ENCODE measurements around the gene NPC1. TPM values are rescaled to one million over a fixed set of nuclear protein-coding genes. Genes with fewer than 3 reads are reported as not detected.
A peak's percentile ranks its signal among the peaks of the same experiment; 100 is the strongest.
"Not testable (repeated sequence)": the region's sequence is repeated elsewhere in the genome, so short reads cannot be mapped to it uniquely, and the experiment has no call there.

The NPC1 gene
- total RNA-seq, 1 donor from 2014 or later: 100 TPM

DNA sequence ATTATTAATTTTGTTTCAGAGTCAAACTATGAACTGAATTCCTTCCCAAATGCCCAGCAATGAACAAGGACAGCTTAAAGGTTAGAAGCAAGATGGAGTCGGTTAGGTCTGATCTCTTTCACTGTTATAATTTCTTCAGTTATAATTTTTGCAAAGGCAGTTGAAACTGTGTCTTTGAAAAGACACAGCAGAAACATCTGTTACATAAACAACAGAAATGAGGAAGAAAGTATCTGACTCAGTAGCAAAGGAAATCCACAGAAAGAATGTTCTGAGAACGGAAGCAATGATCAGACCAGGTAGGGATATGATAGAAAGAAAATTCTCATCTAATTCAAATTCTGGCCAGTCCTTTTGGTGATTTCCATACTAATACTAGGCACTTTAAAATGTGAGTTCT lies 88.2 kb downstream of the NPC1 start:
- TF ChIP-seq, protein P1, sequence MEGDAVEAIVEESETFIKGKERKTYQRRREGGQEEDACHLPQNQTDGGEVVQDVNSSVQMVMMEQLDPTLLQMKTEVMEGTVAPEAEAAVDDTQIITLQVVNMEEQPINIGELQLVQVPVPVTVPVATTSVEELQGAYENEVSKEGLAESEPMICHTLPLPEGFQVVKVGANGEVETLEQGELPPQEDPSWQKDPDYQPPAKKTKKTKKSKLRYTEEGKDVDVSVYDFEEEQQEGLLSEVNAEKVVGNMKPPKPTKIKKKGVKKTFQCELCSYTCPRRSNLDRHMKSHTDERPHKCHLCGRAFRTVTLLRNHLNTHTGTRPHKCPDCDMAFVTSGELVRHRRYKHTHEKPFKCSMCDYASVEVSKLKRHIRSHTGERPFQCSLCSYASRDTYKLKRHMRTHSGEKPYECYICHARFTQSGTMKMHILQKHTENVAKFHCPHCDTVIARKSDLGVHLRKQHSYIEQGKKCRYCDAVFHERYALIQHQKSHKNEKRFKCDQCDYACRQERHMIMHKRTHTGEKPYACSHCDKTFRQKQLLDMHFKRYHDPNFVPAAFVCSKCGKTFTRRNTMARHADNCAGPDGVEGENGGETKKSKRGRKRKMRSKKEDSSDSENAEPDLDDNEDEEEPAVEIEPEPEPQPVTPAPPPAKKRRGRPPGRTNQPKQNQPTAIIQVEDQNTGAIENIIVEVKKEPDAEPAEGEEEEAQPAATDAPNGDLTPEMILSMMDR (IDR thresholded peaks at IDR 0.05; ENCODE audit: insufficient read depth, low read length, severe bottlenecking): no peak
- no peak for DNase-seq (ENCODE audit: low read depth)
- FAIRE-seq: no peak
- H3K4me3 ChIP-seq (ENCODE audit: low read depth, low read length): no peak overlapping the region
- H3K36me3 ChIP-seq (ENCODE audit: control insufficient read depth, insufficient read depth, low read length): no peaks in the 10 kb centered on the region
- H3K27me3 ChIP-seq (ENCODE audit: control insufficient read depth, insufficient read depth, low read length): no peaks in the 10 kb centered on the region

DNA sequence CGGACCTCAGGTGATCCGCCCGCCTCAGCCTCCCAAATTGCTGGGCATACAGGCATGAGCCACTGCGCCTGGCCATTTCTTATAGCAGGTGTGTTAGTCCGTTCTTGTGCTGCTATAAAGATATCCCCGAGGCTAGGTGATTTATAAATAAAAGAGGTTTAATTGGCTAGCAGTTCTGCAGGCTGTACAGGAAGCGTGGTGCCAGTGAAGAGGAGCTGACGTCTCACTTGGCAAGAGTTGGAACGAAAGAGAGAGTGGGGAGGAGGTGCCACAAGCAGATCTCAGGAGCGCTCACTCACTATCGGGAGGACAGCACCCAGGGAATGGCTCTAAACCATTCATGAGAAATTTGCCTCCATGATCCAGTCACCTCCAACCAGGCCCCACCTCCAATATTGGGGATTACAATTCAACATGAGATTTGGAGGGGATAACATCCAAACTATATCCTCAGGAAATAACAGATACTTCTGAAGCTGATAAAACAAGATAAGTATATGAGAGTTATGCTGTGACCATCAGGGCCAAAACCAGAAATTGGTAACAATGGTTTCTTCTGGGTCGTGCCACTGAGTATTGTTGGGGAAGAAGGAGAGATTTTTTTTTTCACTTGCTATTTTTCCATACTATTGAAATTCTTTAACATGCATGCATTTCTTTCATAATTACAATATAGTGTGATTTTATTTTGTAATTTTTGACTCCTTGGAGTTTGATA lies 90.4 kb downstream of the NPC1 start:
- TF ChIP-seq, protein P1 (IDR thresholded peaks at IDR 0.05; ENCODE audit: insufficient read depth, low read length, severe bottlenecking): no peak
- no peak overlapping the region for H3K4me3 ChIP-seq (ENCODE audit: low read depth, low read length)
- DNase-seq (ENCODE audit: low read depth): peak; percentile 59
- no peak for FAIRE-seq
- no peaks in the 10 kb centered on the region for H3K36me3 ChIP-seq (ENCODE audit: control insufficient read depth, insufficient read depth, low read length)
- H3K27me3 ChIP-seq (ENCODE audit: control insufficient read depth, insufficient read depth, low read length): no peaks in the 10 kb centered on the region

DNA sequence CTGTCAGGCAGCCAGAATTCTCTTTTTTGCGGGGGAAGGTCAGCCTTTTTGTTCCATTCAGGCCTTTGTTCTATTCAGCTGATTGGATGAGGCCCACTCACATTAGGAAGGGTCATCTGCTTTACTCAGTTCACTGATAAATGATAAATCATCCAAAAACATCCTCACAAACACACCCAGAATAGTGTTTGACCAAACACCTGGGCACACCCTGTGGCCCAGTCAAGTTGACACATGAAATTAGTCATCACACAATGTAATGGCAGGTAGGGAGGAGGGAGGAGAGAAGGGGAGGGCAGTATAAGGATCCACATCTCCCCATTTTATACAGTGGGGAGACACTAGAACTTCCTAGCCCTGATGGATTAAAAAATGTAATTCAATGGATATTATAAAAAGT lies 91.3 kb downstream of the NPC1 start:
- Histone ChIP-seq H3K4me3 (ENCODE audit: low read depth, low read length) (no peak overlapping the region), H3K27me3 (ENCODE audit: control insufficient read depth, insufficient read depth, low read length) (no peaks in the 10 kb centered on the region), H3K36me3 (ENCODE audit: control insufficient read depth, insufficient read depth, low read length) (no peaks in the 10 kb centered on the region)
- peak; percentile 86 for DNase-seq (ENCODE audit: low read depth)
- TF ChIP-seq, protein P1 (IDR thresholded peaks at IDR 0.05; ENCODE audit: insufficient read depth, low read length, severe bottlenecking): no peak
- no peak for FAIRE-seq

DNA sequence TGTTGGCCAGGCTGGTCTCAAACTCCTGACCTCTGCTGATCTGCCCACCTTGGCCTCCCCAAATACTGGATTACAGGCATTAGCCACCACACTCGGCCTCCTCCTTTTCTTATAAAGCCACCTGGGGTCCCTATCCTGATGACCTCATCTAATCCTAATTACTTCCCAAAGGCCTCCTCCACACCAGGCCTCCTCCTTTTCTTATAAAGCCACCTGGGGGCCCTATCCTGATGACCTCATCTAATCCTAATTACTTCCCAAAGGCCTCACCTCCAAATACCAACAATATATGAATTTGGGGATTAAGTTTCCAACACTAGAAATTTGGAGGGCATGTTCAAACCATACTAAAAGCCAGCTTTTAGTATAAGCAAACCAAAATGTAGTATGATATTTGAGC lies 92.7 kb downstream of the NPC1 start:
- no peak for DNase-seq (ENCODE audit: low read depth)
- Histone ChIP-seq H3K36me3 (ENCODE audit: control insufficient read depth, insufficient read depth, low read length) (no peaks in the 10 kb centered on the region), H3K4me3 (ENCODE audit: low read depth, low read length) (no peak overlapping the region), H3K27me3 (ENCODE audit: control insufficient read depth, insufficient read depth, low read length) (no peaks in the 10 kb centered on the region)
- TF ChIP-seq, protein P1 (IDR thresholded peaks at IDR 0.05; ENCODE audit: insufficient read depth, low read length, severe bottlenecking): no peak
- FAIRE-seq: no peak

DNA sequence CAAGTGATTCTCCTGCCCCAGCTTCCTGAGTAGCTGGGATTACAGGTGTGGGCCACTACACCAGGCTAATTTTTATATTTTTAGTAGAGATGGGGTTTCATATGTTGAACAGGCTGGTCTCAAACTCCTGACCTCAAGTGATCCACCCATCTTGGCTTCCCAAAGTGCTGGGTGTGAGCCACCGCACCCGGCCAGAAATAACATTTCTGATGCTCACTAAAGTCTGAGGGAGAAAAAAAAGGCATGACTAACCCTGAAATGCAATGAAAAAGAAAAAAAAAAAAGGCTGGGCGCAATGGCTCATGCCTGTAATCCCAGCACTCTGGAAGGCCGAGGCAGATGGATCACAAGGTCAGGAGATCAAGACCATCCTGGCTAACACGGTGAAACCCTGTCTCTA lies 96.7 kb downstream of the NPC1 start:
- not testable (repeated sequence) for H3K4me3 ChIP-seq (ENCODE audit: low read depth, low read length); DNase-seq (ENCODE audit: low read depth); H3K27me3 ChIP-seq (ENCODE audit: control insufficient read depth, insufficient read depth, low read length); FAIRE-seq; H3K36me3 ChIP-seq (ENCODE audit: control insufficient read depth, insufficient read depth, low read length)

DNA sequence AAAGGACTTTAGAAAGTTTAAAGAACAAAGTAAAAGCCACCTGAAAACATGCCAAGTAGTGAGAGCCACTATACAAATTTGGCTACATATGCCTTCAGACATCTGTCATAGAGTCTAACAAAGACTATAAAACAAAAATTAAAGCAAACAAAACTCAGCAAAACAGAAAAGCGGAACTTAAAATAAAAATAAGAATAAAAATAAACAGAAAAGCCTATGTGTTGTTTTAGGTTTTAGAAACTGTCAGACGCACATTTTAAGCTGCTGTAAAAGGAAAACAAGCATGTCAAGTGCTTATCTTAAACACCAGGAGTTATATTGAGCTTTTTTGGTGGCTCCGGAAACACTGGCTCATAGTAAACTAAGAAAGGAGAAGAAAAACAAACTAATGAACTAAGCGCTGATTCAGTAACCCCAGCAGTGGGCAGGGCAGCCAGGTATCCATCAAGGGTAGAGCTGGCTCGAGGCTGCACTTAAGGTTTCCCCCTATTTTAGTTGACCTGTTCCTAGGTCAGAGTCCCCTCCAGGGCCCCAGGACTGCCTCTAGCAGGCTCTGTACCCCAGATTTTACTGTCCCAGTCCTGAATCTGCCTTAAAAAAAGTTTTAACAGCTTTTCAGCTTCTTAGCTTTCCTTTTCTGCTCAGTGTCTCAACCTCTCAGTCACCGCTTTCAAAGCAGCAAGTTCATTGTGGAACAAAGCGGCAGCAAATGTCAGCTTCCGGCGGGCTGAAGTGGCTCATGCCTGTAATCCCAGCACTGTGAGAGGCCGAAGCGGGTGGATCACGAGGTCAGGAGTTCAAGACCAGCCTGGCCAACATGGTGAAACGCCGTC lies 98.4 kb downstream of the NPC1 start:
- Histone ChIP-seq H3K36me3 (ENCODE audit: control insufficient read depth, insufficient read depth, low read length) (no peaks in the 10 kb centered on the region), H3K27me3 (ENCODE audit: control insufficient read depth, insufficient read depth, low read length) (no peaks in the 10 kb centered on the region), H3K4me3 (ENCODE audit: low read depth, low read length) (peak overlapping the region; percentile 10)
- TF ChIP-seq, protein P1 (IDR thresholded peaks at IDR 0.05; ENCODE audit: insufficient read depth, low read length, severe bottlenecking): no peak
- FAIRE-seq: no peak
- DNase-seq (ENCODE audit: low read depth): peak; percentile 66

Data from bronchial epithelial cell (primary cell).